Measurements from ENCODE around the gene ZNF625.

The ZNF625 gene

DNA sequence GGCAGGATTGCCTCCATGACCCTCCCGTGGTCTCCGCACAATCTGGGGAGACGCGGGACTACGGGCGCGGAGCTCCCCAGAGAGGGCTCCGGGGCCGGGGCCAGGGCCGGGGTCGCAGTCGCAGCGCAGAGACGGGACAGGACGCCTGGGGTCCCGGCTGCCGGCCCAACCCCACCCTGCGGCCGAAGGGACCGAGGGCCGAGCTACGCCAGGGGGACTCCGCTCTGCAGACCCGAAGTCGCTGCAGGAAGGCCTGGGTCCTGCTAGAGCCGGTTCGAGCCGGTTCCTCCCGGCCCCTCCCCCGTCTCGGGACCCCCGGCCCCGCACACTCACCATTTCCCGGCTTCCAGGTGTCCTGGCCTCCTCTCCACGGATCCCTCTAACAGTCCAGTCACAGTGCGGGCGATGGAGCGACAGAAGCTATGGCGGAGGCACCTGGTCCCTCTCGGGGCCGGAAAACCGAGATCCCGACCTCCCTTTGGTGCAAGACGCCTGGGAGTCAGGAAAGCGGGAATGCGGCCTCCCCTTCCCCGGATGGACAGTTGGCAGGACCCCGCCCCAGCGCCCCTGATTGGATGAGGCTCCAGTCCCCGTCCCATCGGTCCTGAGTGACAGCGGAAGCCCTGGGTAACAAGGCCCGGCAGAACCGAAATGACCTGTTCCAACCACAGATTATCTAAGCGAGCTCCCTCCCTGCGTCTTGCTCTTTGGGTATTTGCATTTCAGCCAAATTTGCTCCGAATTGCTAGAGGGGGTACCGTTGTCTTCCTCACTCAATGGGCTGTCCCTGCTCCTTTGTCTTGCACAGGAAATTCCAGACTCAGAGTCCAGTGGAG lies at the start of gene ZNF625:
TSS of gene ZNF625 (minus strand) at position 512 of the 836 bp plus-strand sequence. CDS start at position 336, 176 bp downstream.
- Histone ChIP-seq H3K36me3 (no peaks in the 10 kb centered on the region), H3K27me3 (peaks cover 25% of the 10 kb centered on the region), H3K4me3 (ENCODE audit: low read depth in 1 of 2, low read length in 1 of 2) (peak within 1 kb of the TSS; percentile 35 to 59), H3K27ac (no peak within 1 kb of the TSS), H3K4me1 (ENCODE audit: control insufficient read depth in 1 of 2, insufficient read depth in 1 of 2, low read depth in 1 of 2, low read length in 1 of 2) (peaks cover 17% of the 10 kb centered on the region in 2 experiments), H3K9me3 (no peaks in the 10 kb centered on the region)
- TF ChIP-seq, protein P1, sequence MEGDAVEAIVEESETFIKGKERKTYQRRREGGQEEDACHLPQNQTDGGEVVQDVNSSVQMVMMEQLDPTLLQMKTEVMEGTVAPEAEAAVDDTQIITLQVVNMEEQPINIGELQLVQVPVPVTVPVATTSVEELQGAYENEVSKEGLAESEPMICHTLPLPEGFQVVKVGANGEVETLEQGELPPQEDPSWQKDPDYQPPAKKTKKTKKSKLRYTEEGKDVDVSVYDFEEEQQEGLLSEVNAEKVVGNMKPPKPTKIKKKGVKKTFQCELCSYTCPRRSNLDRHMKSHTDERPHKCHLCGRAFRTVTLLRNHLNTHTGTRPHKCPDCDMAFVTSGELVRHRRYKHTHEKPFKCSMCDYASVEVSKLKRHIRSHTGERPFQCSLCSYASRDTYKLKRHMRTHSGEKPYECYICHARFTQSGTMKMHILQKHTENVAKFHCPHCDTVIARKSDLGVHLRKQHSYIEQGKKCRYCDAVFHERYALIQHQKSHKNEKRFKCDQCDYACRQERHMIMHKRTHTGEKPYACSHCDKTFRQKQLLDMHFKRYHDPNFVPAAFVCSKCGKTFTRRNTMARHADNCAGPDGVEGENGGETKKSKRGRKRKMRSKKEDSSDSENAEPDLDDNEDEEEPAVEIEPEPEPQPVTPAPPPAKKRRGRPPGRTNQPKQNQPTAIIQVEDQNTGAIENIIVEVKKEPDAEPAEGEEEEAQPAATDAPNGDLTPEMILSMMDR (IDR thresholded peaks at IDR 0.05), result no peak

DNA sequence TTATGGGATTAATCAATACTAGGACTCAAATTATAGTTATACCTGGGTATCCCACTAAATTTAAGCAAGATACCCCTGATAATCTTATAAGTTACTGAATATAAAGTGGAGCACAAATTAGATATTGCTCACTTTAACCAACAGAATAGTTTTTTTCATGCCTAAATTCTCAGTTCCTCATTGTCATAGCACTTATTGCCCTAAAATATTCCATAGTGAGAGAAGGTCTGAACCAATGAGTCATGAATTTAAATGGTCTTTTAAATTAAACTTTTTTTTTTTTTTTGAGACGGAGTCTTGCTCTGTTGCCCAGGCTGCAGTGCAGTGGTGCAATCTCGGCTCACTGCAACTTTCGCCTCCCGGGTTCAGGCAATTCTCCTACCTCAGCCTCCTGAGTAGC lies 48.8 kb upstream of the ZNF625 start:
- Histone ChIP-seq H3K36me3 (no peaks in the 10 kb centered on the region), H3K27ac (no peak overlapping the region), H3K9me3 (peaks cover 15% of the 10 kb centered on the region), H3K27me3 (no peaks in the 10 kb centered on the region), H3K4me3 (ENCODE audit: low read depth in 1 of 2, low read length in 1 of 2) (no peak overlapping the region), H3K4me1 (ENCODE audit: control insufficient read depth in 1 of 2, insufficient read depth in 1 of 2, low read depth in 1 of 2, low read length in 1 of 2) (no peaks in the 10 kb centered on the region)
- TF ChIP-seq, protein P1 (IDR thresholded peaks at IDR 0.05), result no peak

DNA sequence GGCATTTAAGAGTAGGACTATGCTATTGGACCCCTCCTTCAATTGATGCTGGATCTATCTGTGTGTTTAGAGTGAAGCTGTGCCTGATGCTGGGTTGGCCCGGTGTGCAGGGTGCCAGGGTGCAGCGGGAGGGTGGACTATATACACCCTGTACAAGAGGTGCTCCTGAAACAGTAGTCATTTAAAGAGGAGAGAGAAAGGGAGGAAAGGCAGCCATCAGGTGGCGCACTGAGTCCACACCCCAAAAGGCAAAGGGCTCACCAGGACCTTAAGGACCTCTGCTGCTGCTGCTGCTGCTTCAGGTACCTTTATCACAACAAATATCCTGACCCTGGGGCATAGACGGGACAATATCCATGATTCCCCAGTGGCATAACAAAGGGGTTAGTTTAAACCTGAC lies 45.7 kb upstream of the ZNF625 start:
- no peaks in the 10 kb centered on the region for H3K4me1 ChIP-seq (ENCODE audit: control insufficient read depth in 1 of 2, insufficient read depth in 1 of 2, low read depth in 1 of 2, low read length in 1 of 2)
- H3K4me3 ChIP-seq (ENCODE audit: low read depth in 1 of 2, low read length in 1 of 2), result no peak overlapping the region
- no peaks in the 10 kb centered on the region for H3K36me3 ChIP-seq
- H3K27ac ChIP-seq, result no peak overlapping the region
- no peaks in the 10 kb centered on the region for H3K9me3 ChIP-seq
- TF ChIP-seq, protein P1 (IDR thresholded peaks at IDR 0.05), result no peak
- H3K27me3 ChIP-seq, result no peaks in the 10 kb centered on the region

DNA sequence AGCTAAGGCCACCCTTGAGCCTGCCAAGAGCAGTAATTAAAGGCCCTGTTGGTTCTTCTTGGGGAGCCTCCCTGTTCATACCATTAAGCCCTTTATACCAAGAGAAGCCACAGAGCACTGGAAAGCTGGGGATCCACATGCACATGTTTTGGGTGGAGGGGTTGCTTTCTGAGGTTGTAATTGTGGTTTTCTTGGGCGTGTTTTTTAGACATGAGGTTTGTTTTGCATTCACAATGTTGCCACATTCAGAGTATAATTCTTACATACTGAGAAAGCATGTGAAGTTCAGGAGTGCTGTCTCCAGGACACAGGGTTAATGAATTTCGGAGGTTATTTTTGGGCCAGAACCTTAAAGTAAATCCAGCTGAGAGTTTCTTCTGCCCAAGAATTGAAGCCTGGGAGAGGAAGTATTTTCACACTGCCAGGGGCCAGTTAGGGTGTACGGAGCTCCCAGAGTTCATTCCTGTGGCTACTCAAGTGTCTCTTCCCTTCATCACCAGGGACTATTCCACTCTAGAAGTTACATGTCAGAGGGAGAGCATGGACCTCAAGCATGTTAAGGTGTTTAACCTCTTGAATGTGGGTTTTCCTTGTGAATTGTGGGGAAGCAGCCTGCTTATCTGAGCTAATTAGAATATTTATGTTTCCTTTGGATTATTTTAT lies 43.4 kb upstream of the ZNF625 start:
- Histone ChIP-seq H3K4me3 (ENCODE audit: low read depth in 1 of 2, low read length in 1 of 2) (no peak overlapping the region), H3K9me3 (peaks cover 9% of the 10 kb centered on the region), H3K4me1 (ENCODE audit: control insufficient read depth in 1 of 2, insufficient read depth in 1 of 2, low read depth in 1 of 2, low read length in 1 of 2) (peaks cover 2 to 7% of the 10 kb centered on the region in 2 experiments), H3K27ac (no peak overlapping the region), H3K36me3 (no peaks in the 10 kb centered on the region), H3K27me3 (peaks cover 18% of the 10 kb centered on the region)
- TF ChIP-seq, protein P1 (IDR thresholded peaks at IDR 0.05), result no peak

DNA sequence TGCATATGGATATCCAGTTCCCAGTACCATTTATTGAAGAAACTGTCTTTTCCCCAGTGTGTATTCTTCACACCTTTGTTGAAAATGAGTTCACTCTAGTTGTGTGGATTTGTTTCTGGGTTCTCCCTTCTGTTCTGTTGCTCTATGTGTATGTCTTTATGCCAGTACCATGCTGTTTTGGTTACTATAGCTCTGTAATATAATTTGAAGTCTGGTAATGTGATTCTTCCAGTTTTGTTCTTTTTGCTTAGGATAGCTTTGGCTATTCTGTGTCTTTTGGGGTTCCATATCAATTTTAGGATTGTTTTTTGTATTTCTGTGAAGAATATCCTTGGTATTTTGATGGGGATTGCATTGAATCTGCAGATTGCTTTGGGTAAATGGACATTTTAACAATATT lies 41.6 kb upstream of the ZNF625 start:
- Histone ChIP-seq H3K9me3 (peaks cover 23% of the 10 kb centered on the region), H3K4me3 (ENCODE audit: low read depth in 1 of 2, low read length in 1 of 2) (no peak overlapping the region), H3K27me3 (peaks cover 31% of the 10 kb centered on the region), H3K36me3 (no peaks in the 10 kb centered on the region), H3K4me1 (ENCODE audit: control insufficient read depth in 1 of 2, insufficient read depth in 1 of 2, low read depth in 1 of 2, low read length in 1 of 2) (peaks cover 4 to 11% of the 10 kb centered on the region in 2 experiments), H3K27ac (no peak overlapping the region)
- TF ChIP-seq, protein P1 (IDR thresholded peaks at IDR 0.05), result no peak
